GM19023 (cell line): ENCODE data around the gene HNRNPA3.
"Not testable (repeated sequence)": the region's sequence is repeated elsewhere in the genome, so short reads cannot be mapped to it uniquely, and the experiment has no call there.

Experiments
- ATAC-seq: cut with Tn5 transposase; IDR thresholded peaks from one replicate; pipeline ENCODE4 v1.9.1; 2021; ENCODE audit warnings: mild to moderate bottlenecking, moderate library complexity; ENCODE audit not compliant: unreplicated experiment

The HNRNPA3 gene

DNA sequence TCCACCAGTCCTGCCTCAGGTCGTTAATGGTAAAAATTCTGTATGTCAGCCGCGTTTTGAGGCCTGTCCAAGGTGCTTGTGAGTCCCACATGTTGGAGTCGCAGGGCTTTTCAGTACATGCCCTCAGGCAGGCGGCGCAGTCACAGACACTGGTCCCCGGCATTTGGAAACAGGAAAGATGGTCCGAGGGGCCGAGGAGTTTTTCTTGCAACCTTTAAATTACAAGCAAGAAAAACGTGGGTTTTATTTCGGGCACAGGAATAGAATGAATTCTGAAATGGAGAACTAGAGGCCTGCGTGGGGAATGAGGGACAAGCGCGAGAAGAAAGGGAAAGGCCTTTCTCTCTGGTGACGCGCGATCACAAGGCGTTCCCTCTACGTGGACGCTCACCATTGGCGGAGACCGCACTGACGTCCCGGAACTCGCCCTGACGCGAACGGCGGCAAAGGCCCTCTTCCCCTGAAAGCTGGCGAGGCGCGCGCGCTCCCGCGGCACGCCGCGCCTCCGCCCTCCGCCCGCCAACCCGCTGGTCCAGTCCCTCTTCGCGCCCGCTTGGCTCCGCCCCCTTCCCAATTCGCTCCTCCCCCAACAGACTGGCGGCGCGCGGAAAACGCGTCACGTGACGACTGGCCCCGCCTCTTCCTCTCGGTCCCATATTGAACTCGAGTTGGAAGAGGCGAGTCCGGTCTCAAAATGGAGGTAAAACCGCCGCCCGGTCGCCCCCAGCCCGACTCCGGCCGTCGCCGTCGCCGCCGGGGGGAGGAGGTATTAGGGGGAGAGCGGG lies at the start of gene HNRNPA3:
TSS of gene HNRNPA3 (plus strand) at position 689 of the 785 bp plus-strand sequence. CDS start at position 695, 6 bp downstream.
- ATAC-seq: peak; percentile 86

DNA sequence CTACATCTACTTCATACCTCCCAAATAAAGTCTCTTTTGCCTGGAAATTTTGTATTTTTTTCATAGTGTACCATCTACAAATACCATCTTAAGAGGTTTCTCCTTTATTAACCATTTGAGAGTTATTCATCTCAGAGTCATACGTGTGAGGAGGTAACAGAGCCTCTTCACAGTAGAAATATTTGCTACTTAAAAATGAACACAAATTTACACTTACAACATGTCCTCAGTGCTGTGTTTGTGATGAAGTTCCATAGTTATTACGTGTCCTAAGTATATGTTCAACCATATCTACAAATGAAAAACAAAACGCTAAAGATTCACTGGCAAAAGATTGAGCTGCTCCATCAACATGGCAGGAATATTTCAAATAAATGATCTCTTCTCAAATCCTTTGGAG lies 48.5 kb upstream of the HNRNPA3 start:
- no peak for ATAC-seq

- peak; percentile 59 for ATAC-seq
These were observed 48.0 kb upstream of the HNRNPA3 start for GRCh38 chr2:177164584-177165052.

DNA sequence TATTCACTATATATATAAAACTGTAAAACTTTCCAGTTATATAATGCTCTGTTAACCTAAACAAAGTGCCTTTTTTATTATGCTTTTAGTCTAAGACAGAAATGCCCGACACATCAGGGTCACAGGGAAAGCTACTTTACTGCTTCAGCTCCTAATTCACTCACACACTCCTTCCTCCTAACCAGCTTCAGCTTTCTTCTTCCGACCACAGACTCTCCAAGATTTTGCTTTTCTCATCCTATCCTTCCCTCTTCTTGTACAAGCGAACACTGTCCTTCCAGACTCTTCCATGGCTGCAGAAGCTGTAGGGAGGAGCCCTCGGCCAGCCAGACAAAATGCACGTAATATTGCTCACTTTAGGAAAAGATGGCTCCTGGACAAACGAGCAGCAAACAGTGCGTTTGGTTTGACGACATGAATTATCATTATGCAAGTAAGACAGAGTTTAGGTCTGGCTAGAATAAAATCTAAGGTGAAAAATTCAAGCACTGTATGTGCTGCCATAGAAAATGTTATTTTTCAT lies 47.5 kb upstream of the HNRNPA3 start:
- no peak for ATAC-seq

- peak; percentile 53 for ATAC-seq
These were observed 46.6 kb upstream of the HNRNPA3 start for GRCh38 chr2:177165721-177166711.

DNA sequence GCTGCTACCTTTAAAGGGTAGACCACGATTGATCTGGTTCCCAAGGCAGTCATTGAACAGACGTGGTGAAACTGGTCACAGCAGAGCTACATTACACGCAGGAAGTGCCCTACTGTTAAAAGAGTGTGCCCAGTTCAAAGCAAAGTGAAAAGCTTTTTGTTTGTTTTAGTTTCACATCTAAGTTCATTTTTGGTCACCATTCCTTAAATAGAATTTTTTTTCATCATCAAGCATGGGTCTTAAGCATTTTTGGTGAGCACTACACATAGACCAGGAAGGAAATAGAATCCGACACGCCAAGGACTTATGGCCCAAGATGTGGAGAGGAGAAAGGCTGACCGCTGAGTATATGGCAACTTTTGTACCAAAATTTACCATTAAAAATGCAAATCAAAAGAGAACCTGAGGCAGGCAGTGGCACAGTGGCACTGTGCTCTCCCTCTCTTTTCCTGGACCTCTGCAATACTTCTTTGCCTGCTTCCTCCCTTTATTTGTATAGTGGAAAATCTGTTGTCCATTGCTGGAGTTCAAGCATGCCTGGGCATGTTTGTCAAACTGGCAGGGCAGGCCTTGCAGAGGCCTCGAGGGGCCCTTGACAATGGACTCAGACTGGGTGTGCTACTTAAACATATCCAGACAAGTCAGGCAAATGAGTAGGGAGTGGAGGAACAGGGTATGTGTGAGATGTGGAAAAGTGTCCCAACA lies 42.6 kb upstream of the HNRNPA3 start:
- ATAC-seq: peak; percentile 61

GRCh38 chr2:177171418-177171865 lies 41.2 kb upstream of the HNRNPA3 start:
- ATAC-seq: no peak

- ATAC-seq: no peak
These were observed 40.3 kb upstream of the HNRNPA3 start for GRCh38 chr2:177172034-177172880.

DNA sequence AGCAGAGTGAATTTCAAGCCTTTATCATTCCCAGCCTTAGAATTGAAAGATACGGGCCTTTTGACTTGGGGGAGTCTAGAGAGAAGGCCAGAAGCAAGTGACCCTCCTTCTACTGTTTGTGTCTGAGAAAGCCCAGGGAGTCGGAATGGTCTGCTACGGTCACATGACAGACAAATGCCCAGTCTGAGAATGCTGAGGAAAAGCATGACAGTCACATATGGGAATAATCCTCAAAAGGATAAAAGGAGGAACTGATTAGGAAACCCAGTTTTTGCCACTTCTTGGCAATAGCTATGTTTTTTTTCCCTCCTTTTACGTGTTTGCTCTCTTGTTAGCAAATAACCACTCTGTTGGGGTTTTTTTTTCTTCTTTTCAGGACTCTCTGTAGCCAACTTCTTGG lies 38.1 kb upstream of the HNRNPA3 start:
- no peak for ATAC-seq

- no peak for ATAC-seq
These were observed 36.5 kb upstream of the HNRNPA3 start for GRCh38 chr2:177175917-177176668.

DNA sequence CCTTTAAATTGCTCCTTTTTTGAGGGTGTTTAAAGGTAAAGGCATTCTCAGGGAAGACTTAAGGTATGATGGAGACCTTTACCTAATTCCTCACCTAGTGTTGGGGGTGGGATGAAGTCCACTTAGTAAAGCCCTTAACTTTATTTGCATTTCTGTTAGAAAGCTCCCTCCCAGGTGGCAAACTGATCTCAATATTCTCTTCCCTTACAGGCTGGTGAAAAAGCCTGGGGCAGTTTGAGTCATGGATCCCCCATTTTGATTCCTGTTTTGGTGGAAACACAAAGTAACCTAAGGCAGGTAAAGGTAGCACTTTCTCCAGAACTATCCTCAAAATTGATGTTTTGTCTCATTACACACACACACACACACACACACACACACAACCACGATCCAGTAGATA lies 33.8 kb upstream of the HNRNPA3 start:
- no peak for ATAC-seq

DNA sequence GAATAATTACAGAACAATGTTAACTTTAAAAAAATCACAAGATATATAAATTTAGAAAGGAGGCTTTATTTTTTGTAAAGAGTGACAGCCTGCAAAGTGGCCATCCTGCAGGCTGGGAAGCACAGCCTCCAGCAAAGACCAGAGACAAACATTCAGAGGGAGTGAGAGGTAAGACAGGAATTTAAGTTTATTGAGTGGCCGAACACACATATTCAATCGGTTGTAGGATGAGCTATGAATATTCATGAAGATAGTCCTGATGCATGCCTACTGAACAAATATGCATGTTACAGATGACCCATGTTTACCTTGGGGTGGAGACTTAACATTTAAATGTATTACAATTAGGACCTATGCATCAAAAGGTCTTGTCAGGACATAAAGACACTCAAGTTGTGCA lies 33.4 kb upstream of the HNRNPA3 start:
- ATAC-seq: no peak

GRCh38 chr2:177179671-177180070 lies 32.9 kb upstream of the HNRNPA3 start:
- ATAC-seq: not testable (repeated sequence)

DNA sequence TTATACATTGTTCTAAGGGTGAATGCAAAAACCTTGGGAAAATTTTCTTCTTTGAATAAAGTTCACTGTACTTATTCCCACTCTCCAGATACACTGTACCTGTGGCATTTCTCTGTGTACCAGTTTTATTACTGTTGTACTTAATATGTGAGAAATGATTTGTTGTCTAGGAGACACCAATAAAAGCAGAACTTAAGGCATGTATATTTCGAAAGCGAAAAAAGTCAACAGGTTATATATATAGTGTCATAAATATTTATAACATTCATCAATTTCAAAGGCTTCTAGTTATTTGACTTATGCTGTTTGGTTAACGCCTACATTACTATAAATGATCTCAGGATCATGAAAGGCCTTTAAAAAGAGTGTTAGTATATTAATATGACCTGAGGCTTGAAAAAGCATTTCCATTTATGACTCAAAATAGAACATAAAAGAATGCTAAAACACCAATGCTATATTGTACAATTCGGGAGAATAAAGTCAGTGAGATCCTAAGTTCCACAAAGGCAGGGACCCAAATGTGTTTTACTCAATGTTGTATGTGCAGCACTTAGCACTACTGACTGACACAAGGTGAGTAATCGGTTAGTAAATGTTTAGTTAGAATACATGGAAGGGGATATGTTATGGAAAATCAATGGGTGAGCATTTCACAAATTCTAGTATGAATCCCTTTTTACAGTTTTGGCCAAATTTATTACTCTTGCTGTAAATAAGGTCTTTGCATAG lies 32.2 kb upstream of the HNRNPA3 start:
- no peak for ATAC-seq

- ATAC-seq: no peak
These were observed 28.7 kb upstream of the HNRNPA3 start for GRCh38 chr2:177183860-177184259.

DNA sequence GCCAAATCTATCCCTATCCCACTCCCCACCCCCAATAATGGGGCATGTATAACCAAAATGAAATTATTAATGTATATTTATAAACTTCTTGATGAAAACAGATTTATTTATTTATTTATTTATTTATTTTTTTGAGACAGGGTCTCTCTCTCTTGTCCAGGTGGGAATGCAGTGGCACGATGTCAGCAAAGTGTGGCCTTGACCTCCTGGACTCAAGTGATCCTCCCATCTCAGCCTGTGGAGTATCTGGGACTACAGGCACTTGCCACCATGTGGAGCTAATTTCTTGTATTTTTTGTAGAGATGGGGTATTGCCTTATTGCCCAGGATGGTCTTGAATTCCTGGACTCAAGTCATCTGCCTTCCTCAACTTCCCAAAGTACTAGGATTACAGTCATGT lies 28.0 kb upstream of the HNRNPA3 start:
- no peak for ATAC-seq

GRCh38 chr2:177186038-177186437 lies 26.6 kb upstream of the HNRNPA3 start:
- ATAC-seq: not testable (repeated sequence)

DNA sequence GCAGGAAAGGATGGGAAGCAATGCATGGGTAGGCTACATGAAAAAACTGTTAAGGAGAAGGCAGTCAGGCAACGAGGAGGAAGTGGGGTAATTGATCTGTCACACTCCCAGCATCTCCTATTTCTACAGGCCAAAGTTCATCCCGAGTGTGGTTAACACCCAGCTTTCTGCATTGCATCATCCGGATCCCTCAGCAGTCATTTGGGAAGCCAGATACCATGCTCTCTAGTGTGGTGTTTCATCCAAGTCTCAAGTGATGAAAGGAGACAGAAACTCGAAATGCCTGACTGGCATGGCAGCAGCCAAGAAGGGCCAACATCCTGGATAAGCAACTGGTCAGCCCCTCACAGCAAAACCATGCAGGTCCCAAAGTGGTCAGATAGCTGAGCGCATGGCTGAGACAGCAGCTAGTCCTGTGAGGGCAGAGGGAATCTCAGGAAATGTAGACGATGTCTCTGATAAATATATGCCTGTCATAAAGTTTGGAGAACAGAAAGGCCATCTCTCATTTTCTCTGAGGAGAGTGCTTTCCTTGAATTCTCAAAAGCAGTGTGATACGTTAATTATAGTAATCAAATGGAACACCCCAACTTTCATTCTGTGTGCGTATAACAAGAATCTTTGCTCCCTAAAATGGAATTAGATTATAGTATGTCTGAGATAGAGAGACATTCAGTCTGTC lies 24.8 kb upstream of the HNRNPA3 start:
- ATAC-seq: no peak
